Middle frontal gyrus (tissue), 1 donor: ENCODE measurements around the gene IGLL1.
"Not testable (repeated sequence)": the region's sequence is repeated elsewhere in the genome, so short reads cannot be mapped to it uniquely, and the experiment has no call there.

Experiments
- DNase-seq: peaks from one replicate; pipeline ENCODE4 v3.0.0-alpha.2; 2015; ENCODE audit warnings: low spot score; ENCODE audit errors: extremely low spot score

IGLL1 gene

DNA sequence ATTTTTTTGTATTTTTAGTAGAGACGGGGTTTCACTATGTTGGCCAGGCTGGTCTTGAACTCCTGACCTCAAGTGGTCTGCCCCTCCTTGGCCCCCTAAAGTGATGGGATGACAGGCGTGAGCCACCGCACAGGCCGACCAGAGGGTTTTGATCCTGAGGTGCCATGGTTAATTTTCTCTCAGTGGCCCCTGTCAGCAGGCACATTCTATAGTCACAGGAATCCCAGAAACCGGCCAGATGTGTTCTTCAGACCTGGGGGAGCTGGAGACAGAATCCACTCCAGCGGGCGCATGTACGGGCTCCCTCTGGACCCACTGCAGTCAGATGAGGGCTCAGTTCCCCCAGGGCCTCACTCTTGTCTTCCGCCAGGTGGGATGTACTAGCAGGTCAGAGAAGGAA, 17.0 kb downstream of the IGLL1 start:
- no peak for DNase-seq

- DNase-seq, result no peak
Observed at GRCh38 chr22:23562186-23562585, 17.9 kb downstream of the IGLL1 start.

- not testable (repeated sequence) for DNase-seq
Observed at GRCh38 chr22:23561025-23561510, 19.0 kb downstream of the IGLL1 start.

DNA sequence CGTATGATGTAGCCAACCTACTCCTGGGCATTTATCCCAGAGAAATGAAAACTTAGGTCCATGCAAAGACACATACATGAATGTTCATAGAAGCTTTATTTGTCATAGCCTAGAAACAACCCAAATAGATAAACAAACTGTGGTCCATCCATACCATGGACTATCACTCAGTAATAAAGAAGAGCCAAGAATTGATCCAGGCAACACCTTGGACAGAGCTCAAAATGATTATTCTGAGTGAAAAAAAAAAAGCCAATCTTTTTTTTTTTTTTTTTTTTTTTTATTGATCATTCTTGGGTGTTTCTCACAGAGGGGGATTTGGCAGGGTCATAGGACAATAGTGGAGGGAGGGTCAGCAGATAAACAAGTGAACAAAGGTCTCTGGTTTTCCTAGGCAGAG, 19.9 kb downstream of the IGLL1 start:
- not testable (repeated sequence) for DNase-seq

DNA sequence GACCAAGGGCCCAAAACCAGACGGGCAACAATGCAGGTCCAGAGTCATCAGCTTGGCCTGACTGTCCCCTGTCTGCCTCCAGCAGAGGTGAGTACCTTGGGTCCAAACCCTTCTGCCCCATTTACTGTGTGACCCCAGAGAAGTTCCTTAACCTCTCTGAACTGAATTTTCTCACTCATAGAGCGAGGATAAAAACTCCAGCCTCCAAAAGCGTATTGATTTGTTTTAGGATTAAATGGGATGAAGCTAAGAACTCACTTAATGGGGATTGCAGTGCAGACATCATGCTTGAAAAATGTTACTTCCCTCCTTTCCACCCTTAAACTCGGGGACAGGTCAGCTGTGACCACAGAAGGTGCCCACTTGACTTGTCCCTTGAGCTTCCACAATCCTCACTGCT, 22.6 kb downstream of the IGLL1 start:
- no peak for DNase-seq

DNA sequence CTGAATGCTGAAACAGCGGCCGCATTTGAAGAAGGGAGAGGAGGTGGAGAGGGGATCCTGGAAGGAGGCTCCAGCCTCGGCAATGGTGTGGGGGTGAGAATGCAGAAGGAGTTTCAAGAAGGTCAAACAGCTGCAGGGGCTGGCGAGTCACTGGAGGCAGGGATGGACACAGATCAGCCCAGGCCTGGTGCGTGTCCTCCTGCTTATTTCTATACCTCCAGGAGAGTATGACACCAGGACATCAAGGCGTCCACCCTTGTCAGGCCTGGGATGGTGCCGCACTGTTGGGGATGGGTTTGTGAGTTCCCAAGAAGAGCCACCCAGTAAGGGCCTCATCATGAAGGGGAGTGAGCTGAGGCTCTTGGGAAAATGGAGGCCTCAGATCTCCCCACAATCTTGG, 23.1 kb downstream of the IGLL1 start:
- DNase-seq, result no peak

DNA sequence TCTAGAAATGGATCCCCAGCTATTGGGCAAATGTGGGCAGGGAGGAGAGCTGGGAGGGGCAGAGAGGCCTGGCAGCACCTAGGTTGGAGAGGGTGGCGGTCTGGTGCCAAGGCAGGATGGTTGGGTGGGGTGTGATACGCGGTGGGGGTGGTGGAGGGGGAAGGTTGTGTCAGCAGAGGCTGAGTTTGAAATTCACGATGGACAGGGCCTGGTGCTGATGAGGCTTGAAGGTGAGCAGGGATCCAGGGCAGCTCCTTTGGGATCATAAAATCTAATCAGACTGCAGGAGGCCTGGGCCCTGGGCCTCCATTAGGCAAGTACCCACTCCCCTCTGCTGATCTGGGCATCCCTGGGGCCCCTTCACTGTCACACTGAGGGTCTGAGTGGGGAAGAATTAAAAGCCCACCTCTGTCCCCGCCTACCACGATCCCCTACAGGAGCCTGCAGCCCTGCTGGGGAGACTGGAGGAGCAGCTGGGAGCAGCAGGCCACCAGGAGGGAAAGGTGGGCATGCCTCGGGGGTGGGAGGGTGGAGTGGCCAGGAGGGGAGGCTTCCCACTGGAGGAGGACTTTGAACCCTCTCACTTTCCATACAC, 24.0 kb downstream of the IGLL1 start:
- DNase-seq, result no peak

DNA sequence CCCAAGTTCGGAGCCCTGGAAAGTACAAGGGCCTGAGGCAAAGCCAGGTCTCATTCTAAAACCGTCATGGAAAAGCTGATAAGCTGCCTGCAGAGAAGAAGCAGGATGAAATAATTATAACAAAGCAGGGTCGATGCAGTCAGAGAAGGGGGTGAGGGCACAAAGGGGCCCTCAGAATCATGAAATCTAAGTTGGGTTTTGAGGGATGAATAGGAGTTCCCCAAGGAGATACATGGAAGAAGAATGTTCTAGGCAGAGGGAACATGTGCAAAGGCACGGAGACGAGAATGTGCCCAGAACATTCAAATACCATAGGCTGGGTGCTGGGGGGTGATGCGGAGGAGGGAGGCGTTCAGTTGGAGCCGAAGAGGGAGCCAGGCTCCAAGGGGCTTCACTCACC, 25.0 kb downstream of the IGLL1 start:
- DNase-seq, result no peak

DNA sequence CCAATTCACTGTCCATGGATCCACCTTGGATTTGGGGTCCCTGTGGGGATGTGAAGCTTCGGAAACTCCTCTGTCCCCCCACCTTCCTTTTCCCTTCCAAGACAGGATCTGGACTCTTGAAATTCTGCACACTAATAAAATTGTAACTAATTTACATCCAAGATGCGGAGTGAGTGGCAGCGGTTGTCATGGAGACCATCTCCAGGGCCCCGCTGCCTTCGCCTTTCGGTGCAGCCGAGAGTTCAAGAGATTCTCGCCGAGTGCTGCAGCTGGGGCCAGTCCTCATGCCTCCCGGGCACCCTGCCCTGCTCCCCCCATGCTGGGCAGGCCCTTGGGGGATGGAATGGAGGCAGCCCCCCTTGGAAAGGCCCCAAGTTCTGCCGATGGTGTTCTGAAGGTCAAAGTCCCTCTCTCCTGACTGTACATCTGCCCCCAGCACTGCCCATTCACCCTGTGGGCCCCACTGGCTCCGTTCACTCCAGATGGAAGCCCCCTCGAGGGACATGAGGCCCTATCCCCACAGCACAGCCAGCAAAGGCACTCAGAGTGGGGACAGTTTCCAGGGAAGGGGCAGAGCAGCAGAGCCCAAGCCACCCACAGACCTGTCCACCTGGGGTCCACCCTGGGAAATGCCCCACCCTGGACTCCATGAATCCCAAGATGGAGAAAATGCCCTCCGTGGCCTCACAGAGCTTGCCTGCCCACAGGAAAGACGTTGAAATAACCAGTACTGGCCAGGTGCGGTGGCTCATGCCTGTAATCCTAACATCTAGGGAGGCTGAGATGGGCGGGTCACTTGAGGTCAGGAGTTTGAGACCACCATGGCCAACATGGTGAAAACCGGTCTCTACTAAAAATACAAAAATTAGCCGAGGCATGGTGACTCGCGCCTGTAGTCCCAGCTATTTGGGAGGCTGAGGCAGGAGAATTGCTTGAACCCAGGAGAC, 25.9 kb downstream of the IGLL1 start:
- DNase-seq, result no peak

DNA sequence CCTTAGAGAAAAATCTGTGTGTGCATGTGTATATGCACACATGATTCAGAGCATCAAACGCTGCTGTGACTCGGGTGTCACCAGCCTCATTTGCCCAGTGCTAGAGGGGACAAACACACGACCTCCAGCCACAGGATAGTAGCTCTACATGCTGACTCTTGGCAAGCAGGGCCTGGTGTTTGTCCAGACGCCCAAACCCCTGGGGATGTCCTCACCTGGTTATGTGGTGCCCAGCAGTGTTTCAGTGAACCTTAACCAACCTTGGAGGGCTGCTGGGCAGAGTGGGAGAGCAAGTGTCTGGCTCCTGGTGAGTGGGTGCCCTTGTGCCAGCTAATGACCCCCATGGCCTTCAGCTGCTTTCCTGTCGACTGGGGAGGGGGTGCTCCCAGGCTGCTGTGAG, 26.7 kb downstream of the IGLL1 start:
- DNase-seq, result no peak

DNA sequence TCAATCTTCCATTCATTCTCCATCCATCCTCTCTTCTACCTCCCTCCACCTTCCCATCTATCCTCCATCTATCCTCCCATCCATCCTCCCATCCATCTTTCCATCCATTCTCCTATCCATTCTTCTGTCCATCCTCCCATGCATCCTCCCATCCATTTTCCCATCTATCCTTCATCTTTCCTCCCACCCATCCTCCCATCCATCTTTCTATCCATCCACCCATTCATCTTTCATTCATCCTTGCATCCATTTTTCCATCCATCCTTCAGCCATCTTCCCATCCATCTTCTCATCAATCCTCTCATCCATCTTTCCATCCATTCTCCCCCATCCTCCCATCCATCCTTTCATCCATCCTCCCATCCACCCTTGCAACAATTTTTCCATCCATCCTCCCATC, 27.5 kb downstream of the IGLL1 start:
- no peak for DNase-seq

DNA sequence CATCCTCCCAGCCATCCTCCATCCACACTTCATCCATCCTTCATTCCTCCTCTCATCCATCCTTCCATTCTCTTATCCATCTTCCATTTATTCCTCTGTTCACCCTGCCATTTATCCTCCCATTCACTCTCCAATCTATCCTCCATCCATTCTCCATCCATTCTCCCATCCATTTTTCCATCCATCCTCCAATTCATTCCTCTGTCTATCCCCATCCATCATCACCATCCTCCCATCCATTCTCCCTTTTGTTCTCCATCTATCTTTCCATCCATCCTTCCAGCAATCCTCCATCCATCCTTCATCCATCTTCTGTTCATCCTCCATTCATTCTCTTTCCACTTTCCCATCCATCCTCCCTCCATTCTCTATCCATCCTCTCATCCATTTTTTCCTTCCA, 28.7 kb downstream of the IGLL1 start:
- DNase-seq, result no peak

GRCh38 chr22:23550049-23550650, 29.9 kb downstream of the IGLL1 start:
- no peak for DNase-seq

DNA sequence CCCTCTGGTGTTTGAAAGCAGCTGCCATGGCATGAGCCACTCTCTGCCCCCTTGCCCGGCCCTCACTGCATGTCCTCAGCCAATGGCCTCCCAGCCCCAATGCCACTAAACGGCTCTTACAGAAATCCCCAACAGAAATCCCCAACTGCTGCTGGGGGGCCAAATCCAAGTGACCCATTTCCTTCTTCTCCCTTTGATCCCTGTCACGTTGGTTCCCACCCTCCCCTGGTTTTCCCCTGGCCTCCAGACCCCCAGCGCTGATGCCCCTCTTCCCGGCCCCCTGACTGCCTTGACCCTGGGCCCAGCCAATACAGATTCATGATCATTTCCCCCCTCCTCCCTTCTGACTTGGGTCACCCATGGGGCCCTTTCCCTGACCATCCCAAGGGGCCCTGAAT, 30.9 kb downstream of the IGLL1 start:
- no peak for DNase-seq

DNA sequence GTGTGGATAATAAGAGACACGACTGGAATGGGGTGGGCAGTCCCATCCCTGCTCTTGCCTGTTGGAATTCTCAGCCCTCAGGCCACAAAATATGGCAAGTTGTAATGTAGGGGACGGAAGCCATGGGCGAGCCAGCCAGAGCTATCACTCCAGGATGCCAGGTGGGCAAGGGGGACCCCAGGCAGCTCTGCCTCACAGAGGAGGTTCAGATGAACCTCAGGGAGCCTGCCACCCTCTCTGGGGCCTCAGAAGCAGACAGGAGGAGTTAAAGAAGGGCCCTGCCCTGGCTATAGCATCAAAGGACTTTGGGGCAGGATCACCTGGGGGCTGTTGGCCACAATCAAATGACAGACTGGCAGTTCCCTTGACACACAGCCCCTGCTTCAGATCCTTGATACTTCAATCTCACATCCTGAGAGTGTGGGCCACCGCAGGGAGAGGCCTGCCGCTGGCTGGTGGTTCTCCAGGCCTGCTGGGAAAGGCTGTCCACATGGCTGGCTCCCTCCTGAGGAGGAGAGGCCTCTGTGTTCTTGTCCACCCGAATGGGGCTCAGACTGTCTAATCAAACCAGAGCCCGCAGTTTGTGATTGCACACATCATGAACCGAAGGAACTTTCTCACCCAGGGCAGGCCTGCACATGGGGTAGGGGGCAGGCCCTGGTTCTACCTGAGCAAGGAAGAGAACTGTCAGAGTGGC, 31.4 kb downstream of the IGLL1 start:
- no peak for DNase-seq

DNA sequence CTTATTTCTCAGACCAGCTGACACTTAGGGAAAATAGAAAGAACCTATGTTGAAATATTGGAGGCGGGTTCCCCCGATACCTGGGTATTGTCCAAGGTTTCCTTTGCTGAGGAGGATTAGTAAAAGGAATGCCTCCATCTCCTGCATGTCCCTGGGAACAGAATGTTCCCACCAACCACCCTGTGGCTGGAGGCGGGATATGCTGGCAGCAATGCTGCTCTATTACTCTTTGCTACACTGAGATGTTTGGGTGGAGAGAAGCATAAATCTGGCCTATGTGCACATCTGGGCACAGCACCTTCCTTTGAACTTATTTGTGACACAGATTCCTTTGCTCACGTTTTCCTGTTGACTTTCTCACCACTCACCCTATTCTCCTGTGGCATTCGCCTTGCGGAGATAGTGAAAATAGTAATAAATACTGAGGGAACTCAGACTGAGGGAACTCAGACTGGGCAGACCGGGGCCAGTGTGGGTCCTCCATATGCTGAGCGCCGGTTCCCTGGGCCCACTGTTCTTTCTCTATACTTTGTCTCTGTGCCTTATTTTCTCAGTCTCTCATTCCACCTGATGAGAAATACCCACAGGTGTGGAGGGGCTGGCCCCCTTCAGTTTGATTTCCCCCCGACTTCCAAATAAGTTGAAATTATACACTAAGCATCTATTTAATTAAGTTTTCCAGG, 32.1 kb downstream of the IGLL1 start:
- no peak for DNase-seq

- not testable (repeated sequence) for DNase-seq
Observed at GRCh38 chr22:23547382-23547781, 32.7 kb downstream of the IGLL1 start.

- DNase-seq, result no peak
Observed at GRCh38 chr22:23544852-23545251, 35.2 kb downstream of the IGLL1 start.

DNA sequence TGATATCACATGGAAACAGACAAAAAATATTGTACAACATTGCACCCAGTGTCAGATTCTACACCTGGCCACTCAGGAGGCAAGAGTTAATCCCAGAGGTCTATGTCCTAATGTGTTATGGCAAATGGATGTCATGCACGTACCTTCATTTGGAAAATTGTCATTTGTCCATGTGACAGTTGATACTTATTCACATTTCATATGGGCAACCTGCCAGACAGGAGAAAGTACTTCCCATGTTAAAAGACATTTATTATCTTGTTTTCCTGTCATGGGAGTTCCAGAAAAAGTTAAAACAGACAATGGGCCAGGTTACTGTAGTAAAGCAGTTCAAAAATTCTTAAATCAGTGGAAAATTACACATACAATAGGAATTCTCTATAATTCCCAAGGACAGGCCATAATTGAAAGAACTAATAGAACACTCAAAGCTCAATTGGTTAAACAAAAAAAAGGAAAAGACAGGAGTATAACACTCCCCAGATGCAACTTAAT, 36.5 kb downstream of the IGLL1 start:
- DNase-seq, result not testable (repeated sequence)

DNA sequence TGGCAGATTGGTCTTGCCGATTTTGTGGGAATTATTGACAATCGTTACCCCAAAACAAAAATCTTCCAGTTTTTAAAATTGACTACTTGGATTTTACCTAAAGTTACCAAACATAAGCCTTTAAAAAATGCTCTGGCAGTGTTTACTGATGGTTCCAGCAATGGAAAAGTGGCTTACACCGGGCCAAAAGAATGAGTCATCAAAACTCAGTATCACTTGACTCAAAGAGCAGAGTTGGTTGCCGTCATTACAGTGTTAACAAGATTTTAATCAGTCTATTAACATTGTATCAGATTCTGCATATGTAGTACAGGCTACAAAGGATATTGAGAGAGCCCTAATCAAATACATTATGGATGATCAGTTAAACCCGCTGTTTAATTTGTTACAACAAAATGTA, 37.2 kb downstream of the IGLL1 start:
- no peak for DNase-seq

- not testable (repeated sequence) for DNase-seq
Observed at GRCh38 chr22:23542391-23542790, 37.7 kb downstream of the IGLL1 start.
